B cell (primary cell): ENCODE data around the gene PXDC1.

Source experiments
- CTCF ChIP-seq: fragments of 200-600 bp; IDR thresholded peaks from one replicate; pipeline ENCODE4 v1.8.0; 2022; ENCODE audit warnings: antibody characterized with exemption, mild to moderate bottlenecking
- EZH2 ChIP-seq: IDR thresholded peaks from 2 replicates; pipeline ENCODE4 v1.6.1; 2012; ENCODE audit warnings: borderline replicate concordance, low read depth, mild to moderate bottlenecking, moderate library complexity, low read length; ENCODE audit not compliant: insufficient read depth, poor library complexity, severe bottlenecking

- TF ChIP-seq CTCF (no peak), EZH2 (no peak)
These were observed 46.8 kb upstream of the PXDC1 start for GRCh38 chr6:3798055-3798919.
